GM10847 (cell line): ENCODE measurements around the gene ADD1.

ENCODE experiments used
- POLR2A ChIP-seq: IDR thresholded peaks from 2 replicates; pipeline ENCODE4 v1.6.1; 2011; ENCODE audit not compliant: insufficient read length; ENCODE audit errors: extremely low read depth

Gene ADD1

GRCh38 chr4:2812612-2813354 is 30.9 kb upstream of the ADD1 start:
- no peak for TF ChIP-seq POLR2A

- no peak for TF ChIP-seq POLR2A
These were observed 29.9 kb upstream of the ADD1 start for GRCh38 chr4:2813446-2814405.

- TF ChIP-seq POLR2A, result no peak
These were observed 28.9 kb upstream of the ADD1 start for GRCh38 chr4:2814627-2815270.

GRCh38 chr4:2816401-2816954 is 27.2 kb upstream of the ADD1 start:
- no peak for TF ChIP-seq POLR2A

GRCh38 chr4:2817137-2817536 is 26.5 kb upstream of the ADD1 start:
- no peak for TF ChIP-seq POLR2A

- no peak for TF ChIP-seq POLR2A
These were observed 25.8 kb upstream of the ADD1 start for GRCh38 chr4:2817701-2818350.

- TF ChIP-seq POLR2A, result no peak
These were observed 25.2 kb upstream of the ADD1 start for GRCh38 chr4:2818351-2818939.

GRCh38 chr4:2819244-2820215 is 24.1 kb upstream of the ADD1 start:
- no peak for TF ChIP-seq POLR2A

GRCh38 chr4:2820216-2820982 is 23.2 kb upstream of the ADD1 start:
- no peak for TF ChIP-seq POLR2A

- TF ChIP-seq POLR2A, result no peak
These were observed 21.0 kb upstream of the ADD1 start for GRCh38 chr4:2822461-2823300.

GRCh38 chr4:2823301-2823670 is 20.4 kb upstream of the ADD1 start:
- TF ChIP-seq POLR2A, result no peak
